ENCODE results near the gene GUCY2D.

DNA sequence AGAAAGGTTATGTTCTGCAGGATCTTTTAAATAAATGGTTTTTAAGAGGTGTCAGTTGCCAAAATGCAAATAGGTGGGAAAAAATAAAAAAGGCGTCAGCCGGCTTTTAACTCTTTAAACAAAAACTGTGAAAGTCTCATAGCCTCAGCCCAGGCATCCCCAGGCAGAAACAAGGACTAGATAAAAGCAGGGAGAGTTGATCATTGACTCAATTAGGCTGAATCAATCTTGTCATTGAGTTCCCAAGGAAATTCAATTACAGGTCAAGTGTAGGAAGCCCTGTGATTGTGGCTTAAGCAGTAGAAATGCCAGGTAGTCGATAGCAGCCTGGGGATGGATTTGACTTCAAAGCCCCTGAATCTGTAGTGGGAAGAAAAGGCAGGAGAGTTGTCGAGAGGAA, 30.8 kb upstream of the GUCY2D start:
- TF ChIP-seq, protein P1, sequence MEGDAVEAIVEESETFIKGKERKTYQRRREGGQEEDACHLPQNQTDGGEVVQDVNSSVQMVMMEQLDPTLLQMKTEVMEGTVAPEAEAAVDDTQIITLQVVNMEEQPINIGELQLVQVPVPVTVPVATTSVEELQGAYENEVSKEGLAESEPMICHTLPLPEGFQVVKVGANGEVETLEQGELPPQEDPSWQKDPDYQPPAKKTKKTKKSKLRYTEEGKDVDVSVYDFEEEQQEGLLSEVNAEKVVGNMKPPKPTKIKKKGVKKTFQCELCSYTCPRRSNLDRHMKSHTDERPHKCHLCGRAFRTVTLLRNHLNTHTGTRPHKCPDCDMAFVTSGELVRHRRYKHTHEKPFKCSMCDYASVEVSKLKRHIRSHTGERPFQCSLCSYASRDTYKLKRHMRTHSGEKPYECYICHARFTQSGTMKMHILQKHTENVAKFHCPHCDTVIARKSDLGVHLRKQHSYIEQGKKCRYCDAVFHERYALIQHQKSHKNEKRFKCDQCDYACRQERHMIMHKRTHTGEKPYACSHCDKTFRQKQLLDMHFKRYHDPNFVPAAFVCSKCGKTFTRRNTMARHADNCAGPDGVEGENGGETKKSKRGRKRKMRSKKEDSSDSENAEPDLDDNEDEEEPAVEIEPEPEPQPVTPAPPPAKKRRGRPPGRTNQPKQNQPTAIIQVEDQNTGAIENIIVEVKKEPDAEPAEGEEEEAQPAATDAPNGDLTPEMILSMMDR (IDR thresholded peaks at IDR 0.05), result no peak
- no peak for TF ChIP-seq POLR2A (IDR thresholded peaks at IDR 0.05)

All from thyroid gland (tissue), 4 donors.